A549 (cell line): Measurements from ENCODE around the gene ARID5B. TPM values are rescaled to one million over a fixed set of nuclear protein-coding genes. Genes with fewer than 3 reads are reported as not detected.

Source experiments
- ATAC-seq, 2 experiments: fragments of 200-7000 bp in 1 of 2; fragments of >200 bp in 1 of 2; cut with Nextera tagmentation in 1 of 2; cut with Tn5 transposase in 1 of 2; 3 replicates each; pipeline versions ENCODE4 v1.8.0 to v1.9.1; 2018 to 2020; ENCODE audit warnings: mild to moderate bottlenecking in 1 of 2, moderate library complexity in 1 of 2
- CTCF ChIA-PET: fragments of 300-600 bp; sonication (Branson Sonifier 250); formaldehyde crosslinking; extraction: SDS; loops from one replicate; lab custom pipeline; 2021; ENCODE audit warnings: antibody characterized with exemption, inconsistent platforms; lab: Yijun Ruan, JAX
- POLR2A ChIA-PET: fragments of 350-600 bp; formaldehyde crosslinking; extraction: SDS; loops from one replicate; lab custom pipeline; 2021; ENCODE audit warnings: antibody characterized with exemption, inconsistent platforms; lab: Yijun Ruan, JAX
- DNase-seq, 2 experiments: peaks; one replicate each; pipeline versions ENCODE4 v3.0.0 to v3.0.0-alpha.2; 2011 to 2016; ENCODE audit warnings: low read depth in 1 of 2, low spot score in 1 of 2
- FAIRE-seq: peaks from 2 replicates; lab custom pipeline; 2011; peaks lifted over from hg19 to GRCh38; lab: Jason Lieb, UNC
- H3K27ac ChIP-seq, 2 experiments: fragments of >200 bp; sonication (Bioruptor Twin); formaldehyde crosslinking; 3 replicates each; pipeline ENCODE4 v1.5.1; 2016 to 2017
- H3K4me1 ChIP-seq: fragments of >200 bp; sonication (Bioruptor Twin); formaldehyde crosslinking; 3 replicates; pipeline ENCODE4 v1.6.1; 2016
- H3K4me2 ChIP-seq: fragments of >200 bp; sonication (Bioruptor Twin); formaldehyde crosslinking; 3 replicates; pipeline ENCODE4 v1.6.1; 2016
- H3K4me3 ChIP-seq: fragments of >200 bp; sonication (Bioruptor Twin); formaldehyde crosslinking; 3 replicates; pipeline ENCODE4 v1.5.1; 2016
- H3K9me3 ChIP-seq: fragments of >200 bp; sonication (Bioruptor Twin); formaldehyde crosslinking; 3 replicates; pipeline ENCODE4 v1.6.1; 2016
- CHD2 ChIP-seq: fragments of 150-350 bp; IDR thresholded peaks from 2 replicates; pipeline ENCODE4 v1.6.1; 2014; ENCODE audit warnings: low read length; ENCODE audit not compliant: partially characterized antibody
- CHD4 ChIP-seq: fragments of 200-600 bp; sonication (generic); IDR thresholded peaks from 2 replicates; pipeline ENCODE4 v1.6.1; 2016; ENCODE audit warnings: antibody characterized with exemption, mild to moderate bottlenecking, borderline replicate concordance
- EHF ChIP-seq: fragments of 250-450 bp; sonication (Bioruptor Pico); IDR thresholded peaks from 2 replicates; pipeline ENCODE4 v1.5.0; 2020; ENCODE audit warnings: mild to moderate bottlenecking
- ESRRA ChIP-seq: fragments of 150-350 bp; IDR thresholded peaks from 2 replicates; pipeline ENCODE4 v1.6.1; 2014; ENCODE audit warnings: mild to moderate bottlenecking, low read length, borderline replicate concordance
- FOSB ChIP-seq: fragments of 250-450 bp; sonication (Bioruptor Pico); IDR thresholded peaks from 2 replicates; pipeline ENCODE4 v1.5.0; 2020; ENCODE audit warnings: mild to moderate bottlenecking, moderate library complexity
- FOSL2 ChIP-seq, 2 experiments: fragments of 450-650 bp in 1 of 2; fragments of >200 bp in 1 of 2; sonication (Bioruptor Twin) in 1 of 2; formaldehyde crosslinking; IDR thresholded peaks; 2 replicates each; pipeline versions ENCODE4 v1.5.0 to v1.6.1; 2016 to 2020; ENCODE audit warnings: mild to moderate bottlenecking in 1 of 2, moderate library complexity in 1 of 2
- FOXS1 ChIP-seq: fragments of 250-450 bp; sonication (Bioruptor Pico); IDR thresholded peaks from 2 replicates; pipeline ENCODE4 v1.5.0; 2020; ENCODE audit warnings: mild to moderate bottlenecking, moderate library complexity
- HDAC2 ChIP-seq: fragments of 200-600 bp; sonication (generic); IDR thresholded peaks from 2 replicates; pipeline ENCODE4 v1.6.1; 2016
- HEYL ChIP-seq: fragments of 250-450 bp; sonication (Bioruptor Pico); IDR thresholded peaks from 2 replicates; pipeline ENCODE4 v1.8.0; 2021; ENCODE audit warnings: mild to moderate bottlenecking, moderate library complexity
- HOXA7 ChIP-seq: fragments of 250-450 bp; sonication (Bioruptor Pico); IDR thresholded peaks from 2 replicates; pipeline ENCODE4 v1.5.0; 2020; ENCODE audit warnings: mild to moderate bottlenecking, moderate library complexity
- HOXB5 ChIP-seq: fragments of 250-450 bp; sonication (Bioruptor Pico); IDR thresholded peaks from 2 replicates; pipeline ENCODE4 v1.5.0; 2020; ENCODE audit warnings: mild to moderate bottlenecking, moderate library complexity
- JUNB ChIP-seq: fragments of >200 bp; sonication (Bioruptor Twin); formaldehyde crosslinking; IDR thresholded peaks from 2 replicates; pipeline ENCODE4 v1.6.1; 2016
- KDM1A ChIP-seq: fragments of 200-600 bp; sonication (generic); IDR thresholded peaks from 2 replicates; pipeline ENCODE4 v1.6.1; 2016; ENCODE audit warnings: low read depth, mild to moderate bottlenecking
- MYC ChIP-seq: IDR thresholded peaks from 2 replicates; pipeline ENCODE4 v1.6.1; 2012; ENCODE audit warnings: mild to moderate bottlenecking, inconsistent platforms, low read length, improper control_type of control experiment, borderline replicate concordance
- NFE2L2 ChIP-seq: fragments of 150-350 bp; conservative IDR thresholded peaks from 2 replicates; pipeline ENCODE4 v1.6.1; 2014; ENCODE audit warnings: low read length
- PHF8 ChIP-seq: fragments of 200-600 bp; sonication (generic); IDR thresholded peaks from 2 replicates; pipeline ENCODE4 v1.6.1; 2016; ENCODE audit warnings: low read depth, mild to moderate bottlenecking, antibody characterized with exemption, moderate library complexity, borderline replicate concordance
- POLR2A ChIP-seq: IDR thresholded peaks from 2 replicates; pipeline ENCODE4 v1.6.1; 2012; ENCODE audit warnings: mild to moderate bottlenecking, low read length
- POLR2AphosphoS2 ChIP-seq: conservative IDR thresholded peaks from 2 replicates; pipeline ENCODE4 v1.6.1; 2012; ENCODE audit warnings: low read length, improper control_type of control experiment, inconsistent platforms
- RAD21 ChIP-seq, 2 experiments: fragments of >200 bp in 1 of 2; sonication (Bioruptor Twin) in 1 of 2; formaldehyde crosslinking in 1 of 2; IDR thresholded peaks in 1 of 2; conservative IDR thresholded peaks in 1 of 2; 2 replicates in 1 of 2; 3 replicates in 1 of 2; pipeline ENCODE4 v1.6.1; 2012 to 2018; ENCODE audit warnings: inconsistent platforms in 1 of 2
- RARB ChIP-seq: fragments of 250-450 bp; sonication (Bioruptor Pico); IDR thresholded peaks from 2 replicates; pipeline ENCODE4 v1.8.0; 2021; ENCODE audit warnings: mild to moderate bottlenecking, moderate library complexity
- RCOR1 ChIP-seq: fragments of 150-350 bp; IDR thresholded peaks from 2 replicates; pipeline ENCODE4 v1.6.1; 2014; ENCODE audit warnings: antibody characterized with exemption, low read length, low read depth
- SMC3 ChIP-seq: fragments of >200 bp; sonication (Bioruptor Twin); formaldehyde crosslinking; IDR thresholded peaks from 3 replicates; pipeline ENCODE4 v1.6.1; 2018; ENCODE audit warnings: inconsistent platforms
- SREBF2 ChIP-seq: fragments of 450-650 bp; IDR thresholded peaks from 2 replicates; pipeline ENCODE4 v1.6.1; 2014; ENCODE audit warnings: mild to moderate bottlenecking, moderate library complexity
- TFCP2L1 ChIP-seq: fragments of 250-450 bp; sonication (Bioruptor Pico); IDR thresholded peaks from 2 replicates; pipeline ENCODE4 v1.5.0; 2021; ENCODE audit warnings: mild to moderate bottlenecking
- TP53 ChIP-seq: fragments of 250-450 bp; sonication (Bioruptor Pico); IDR thresholded peaks from 2 replicates; pipeline ENCODE4 v1.5.0; 2021; ENCODE audit warnings: mild to moderate bottlenecking, moderate library complexity
- ZSCAN20 ChIP-seq: fragments of 250-450 bp; sonication (Bioruptor Pico); IDR thresholded peaks from 2 replicates; pipeline ENCODE4 v1.8.0; 2022; ENCODE audit warnings: mild to moderate bottlenecking, moderate library complexity
- WGBS: methylation state at CpG from one replicate; pipeline ENCODE4 v1.1.6; 2017; ENCODE audit errors: missing lambda C conversion rate; 5-methylcytosine and 5-hydroxymethylcytosine counted together
- polyA plus RNA-seq, 4 experiments: library from polyadenylated mRNA; depleted of rRNA in 3 of 4; stranded (reverse); fragments of >200 nt; fragmentation: RNase III in 1 of 4; extraction: RNeasy Plus Mini Kit Qiagen cat#74134 plus additional on column Dnase treatment in 1 of 4; gene quantifications; 2 replicates in 3 of 4; 3 replicates in 1 of 4; pipeline ENCODE4 v1.2.3, GENCODE V29; 2011 to 2017
- TF ChIP-seq, protein P1 (sequence below): fragments of >200 bp; sonication (Bioruptor Twin); formaldehyde crosslinking; IDR thresholded peaks from 2 replicates; pipeline ENCODE4 v1.6.1; 2016
- TF ChIP-seq, protein P2 (sequence below): IDR thresholded peaks from 2 replicates; pipeline ENCODE4 v1.6.1; 2012
- TF ChIP-seq, protein P3 (sequence below): fragments of 250-450 bp; sonication (Bioruptor Pico); IDR thresholded peaks from 2 replicates; pipeline ENCODE4 v1.5.0; 2020; ENCODE audit warnings: low read depth, mild to moderate bottlenecking, moderate library complexity
- TF ChIP-seq, protein P4 (sequence below): fragments of 150-350 bp; IDR thresholded peaks from 2 replicates; pipeline ENCODE4 v1.6.1; 2014; ENCODE audit warnings: low read depth, mild to moderate bottlenecking, low read length

ARID5B gene
- polyA plus RNA-seq, 2 of the 4 experiments (the other 2 are of a cell fraction): 0.75 to 1.6 TPM

- Histone ChIP-seq H3K4me3 (no peak overlapping the region), H3K4me1 (no peaks in the 10 kb centered on the region), H3K27ac (no peak overlapping the region), H3K9me3 (no peaks in the 10 kb centered on the region), H3K4me2 (no peak overlapping the region)
- no peak for DNase-seq
- ChIA-PET POLR2A (no interaction called here), CTCF (no interaction called here)
- TF ChIP-seq, protein P1, sequence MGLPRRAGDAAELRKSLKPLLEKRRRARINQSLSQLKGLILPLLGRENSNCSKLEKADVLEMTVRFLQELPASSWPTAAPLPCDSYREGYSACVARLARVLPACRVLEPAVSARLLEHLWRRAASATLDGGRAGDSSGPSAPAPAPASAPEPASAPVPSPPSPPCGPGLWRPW: no peak
- TF ChIP-seq, protein P2, sequence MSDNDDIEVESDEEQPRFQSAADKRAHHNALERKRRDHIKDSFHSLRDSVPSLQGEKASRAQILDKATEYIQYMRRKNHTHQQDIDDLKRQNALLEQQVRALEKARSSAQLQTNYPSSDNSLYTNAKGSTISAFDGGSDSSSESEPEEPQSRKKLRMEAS: no peak
- TF ChIP-seq, protein P3, sequence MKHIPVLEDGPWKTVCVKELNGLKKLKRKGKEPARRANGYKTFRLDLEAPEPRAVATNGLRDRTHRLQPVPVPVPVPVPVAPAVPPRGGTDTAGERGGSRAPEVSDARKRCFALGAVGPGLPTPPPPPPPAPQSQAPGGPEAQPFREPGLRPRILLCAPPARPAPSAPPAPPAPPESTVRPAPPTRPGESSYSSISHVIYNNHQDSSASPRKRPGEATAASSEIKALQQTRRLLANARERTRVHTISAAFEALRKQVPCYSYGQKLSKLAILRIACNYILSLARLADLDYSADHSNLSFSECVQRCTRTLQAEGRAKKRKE (CRISPR knock-in tag): no peak
- no peak for TF ChIP-seq NFE2L2
- no peak for TF ChIP-seq ESRRA
- TF ChIP-seq CHD2: no peak
- no peak for TF ChIP-seq KDM1A
- TF ChIP-seq POLR2A: no peak
- TF ChIP-seq FOSB (CRISPR knock-in tag): no peak
- TF ChIP-seq TP53: no peak
- 88% methylated on average over 3 of the region's 3 CpGs for WGBS
- no peak for FAIRE-seq
- ATAC-seq: no peak
Measured at GRCh38 chr10:61984803-61985418, 83.4 kb downstream of the ARID5B start.

DNA sequence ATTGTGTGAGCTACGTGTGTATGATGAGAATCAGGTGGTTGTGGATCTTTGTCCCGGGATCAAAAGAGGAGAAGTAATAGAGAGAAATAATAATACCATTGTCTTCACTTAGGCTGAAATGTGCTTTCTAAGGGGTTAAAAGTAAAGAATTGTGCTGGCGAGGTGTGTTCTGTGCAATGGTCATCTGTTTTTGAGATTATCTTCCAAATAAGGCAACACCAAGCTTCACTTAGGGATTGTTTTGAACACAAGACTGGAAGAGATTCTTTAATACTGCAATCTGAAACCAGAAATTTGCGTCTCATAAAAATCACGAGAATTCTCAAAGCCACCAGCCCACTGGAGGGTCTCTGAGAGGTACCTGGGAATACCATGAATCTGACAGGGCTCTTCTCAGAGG is 84.2 kb downstream of the ARID5B start:
- TF ChIP-seq HOXA7 (CRISPR knock-in tag) (no peak), CHD4 (no peak), HDAC2 (no peak), RAD21 (conservative IDR thresholded peaks at IDR 0.05 in 1 of 2, IDR thresholded peaks at IDR 0.05 in 1 of 2) (no peak), POLR2AphosphoS2 (no peak), ESRRA (no peak), RCOR1 (no peak), KDM1A (no peak), RARB (CRISPR knock-in tag) (no peak), TFCP2L1 (CRISPR knock-in tag) (no peak), PHF8 (no peak)
- TF ChIP-seq, protein P2: no peak
- Histone ChIP-seq H3K4me2 (no peak overlapping the region), H3K9me3 (no peaks in the 10 kb centered on the region), H3K4me3 (no peak overlapping the region), H3K27ac (no peak overlapping the region), H3K4me1 (no peaks in the 10 kb centered on the region)
- ChIA-PET POLR2A (no interaction called here), CTCF (no interaction called here)
- DNase-seq (no peak), ATAC-seq (no peak), FAIRE-seq (no peak)
- WGBS: 72% methylated on average over 5 of the region's 5 CpGs

DNA sequence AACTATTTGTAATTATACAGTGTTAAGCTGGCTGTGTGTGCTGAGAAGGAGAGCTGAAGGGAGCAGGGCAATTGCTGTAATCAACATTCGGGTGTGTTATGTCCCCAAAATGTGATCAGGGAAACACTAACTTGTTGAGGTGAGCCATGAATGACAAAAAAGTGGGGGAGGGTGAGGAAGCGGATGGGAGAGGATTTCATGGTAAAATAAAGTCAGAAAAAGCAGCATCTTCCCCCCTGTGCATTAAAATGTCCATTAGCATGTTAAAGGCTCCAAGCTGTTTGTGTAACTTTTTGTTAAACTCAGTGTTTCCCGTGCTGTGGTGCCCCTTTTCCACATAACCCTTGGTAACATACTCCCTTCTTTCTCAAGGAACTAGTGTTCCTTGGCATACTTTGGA is 84.9 kb downstream of the ARID5B start:
- no peak for ATAC-seq
- 45% methylated on average over 3 of the region's 3 CpGs for WGBS
- no peak overlapping the region for H3K4me2 ChIP-seq
- no peak for FAIRE-seq
- TF ChIP-seq FOSB (CRISPR knock-in tag) (no peak), HOXB5 (CRISPR knock-in tag) (no peak), SREBF2 (no peak), HEYL (CRISPR knock-in tag) (no peak), FOXS1 (CRISPR knock-in tag) (no peak), SMC3 (no peak), MYC (no peak), POLR2AphosphoS2 (no peak), EHF (CRISPR knock-in tag) (no peak), JUNB (no peak), KDM1A (no peak), FOSL2 (IDR thresholded peaks at IDR 0.05) (no peak), FOSL2 (CRISPR knock-in tag; IDR thresholded peaks at IDR 0.05) (no peak), ZSCAN20 (CRISPR knock-in tag) (no peak), POLR2A (no peak)
- TF ChIP-seq, protein P4, sequence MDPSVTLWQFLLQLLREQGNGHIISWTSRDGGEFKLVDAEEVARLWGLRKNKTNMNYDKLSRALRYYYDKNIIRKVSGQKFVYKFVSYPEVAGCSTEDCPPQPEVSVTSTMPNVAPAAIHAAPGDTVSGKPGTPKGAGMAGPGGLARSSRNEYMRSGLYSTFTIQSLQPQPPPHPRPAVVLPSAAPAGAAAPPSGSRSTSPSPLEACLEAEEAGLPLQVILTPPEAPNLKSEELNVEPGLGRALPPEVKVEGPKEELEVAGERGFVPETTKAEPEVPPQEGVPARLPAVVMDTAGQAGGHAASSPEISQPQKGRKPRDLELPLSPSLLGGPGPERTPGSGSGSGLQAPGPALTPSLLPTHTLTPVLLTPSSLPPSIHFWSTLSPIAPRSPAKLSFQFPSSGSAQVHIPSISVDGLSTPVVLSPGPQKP: no peak
- TF ChIP-seq, protein P2: no peak
- TF ChIP-seq, all 56 proteins: peak for 0
- ChIA-PET POLR2A (no interaction called here), CTCF (no interaction called here)
- no peak for DNase-seq
- Histone ChIP-seq H3K4me3 (no peak overlapping the region), H3K9me3 (no peaks in the 10 kb centered on the region), H3K27ac (no peak overlapping the region), H3K4me1 (no peaks in the 10 kb centered on the region)
